Activated effector memory CD4-positive, alpha-beta T cell treated with Interleukin-2 at 50 U/mL for 16 hours (primary cell): Measurements from ENCODE around the gene PI4KB.
"Not testable (repeated sequence)": the region's sequence is repeated elsewhere in the genome, so short reads cannot be mapped to it uniquely, and the experiment has no call there.

Experiments used
- DNase-seq: peaks from one replicate; pipeline ENCODE4 v3.0.0-alpha.2; 2020

Gene PI4KB

GRCh38 chr1:151327223-151327902 lies at the start of gene PI4KB:
PI4KB (minus strand) TSS chr1:151327416; CDS start chr1:151316481, 10,935 bp downstream.
- peak; percentile 84 for DNase-seq

DNA sequence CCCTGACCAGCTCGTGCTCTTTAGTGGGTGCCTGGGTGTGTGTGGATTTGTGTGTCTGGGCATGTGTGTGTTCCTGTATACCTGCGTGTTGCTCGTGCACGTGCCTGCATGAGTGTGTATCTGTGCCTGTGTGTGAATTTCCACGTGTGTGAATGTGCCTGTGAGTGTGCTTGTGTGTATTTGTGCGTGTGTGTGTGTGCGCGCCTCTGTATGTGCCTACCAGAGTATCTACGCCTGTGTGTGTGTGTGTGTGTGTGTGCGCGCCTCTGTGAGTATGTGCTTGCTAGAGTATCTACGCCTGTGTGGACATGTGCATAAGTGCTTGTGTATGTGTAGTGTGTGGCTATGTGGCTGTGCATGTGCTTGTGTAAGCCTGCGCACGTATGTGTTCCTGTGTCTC lies 46.0 kb upstream of the PI4KB start:
- no peak for DNase-seq

- DNase-seq, result no peak
Observed at GRCh38 chr1:151372058-151372934, 45.1 kb upstream of the PI4KB start, which contains the start of gene SELENBP1. SELENBP1 (minus strand) TSS chr1:151372705; CDS start chr1:151372641, 64 bp downstream.

DNA sequence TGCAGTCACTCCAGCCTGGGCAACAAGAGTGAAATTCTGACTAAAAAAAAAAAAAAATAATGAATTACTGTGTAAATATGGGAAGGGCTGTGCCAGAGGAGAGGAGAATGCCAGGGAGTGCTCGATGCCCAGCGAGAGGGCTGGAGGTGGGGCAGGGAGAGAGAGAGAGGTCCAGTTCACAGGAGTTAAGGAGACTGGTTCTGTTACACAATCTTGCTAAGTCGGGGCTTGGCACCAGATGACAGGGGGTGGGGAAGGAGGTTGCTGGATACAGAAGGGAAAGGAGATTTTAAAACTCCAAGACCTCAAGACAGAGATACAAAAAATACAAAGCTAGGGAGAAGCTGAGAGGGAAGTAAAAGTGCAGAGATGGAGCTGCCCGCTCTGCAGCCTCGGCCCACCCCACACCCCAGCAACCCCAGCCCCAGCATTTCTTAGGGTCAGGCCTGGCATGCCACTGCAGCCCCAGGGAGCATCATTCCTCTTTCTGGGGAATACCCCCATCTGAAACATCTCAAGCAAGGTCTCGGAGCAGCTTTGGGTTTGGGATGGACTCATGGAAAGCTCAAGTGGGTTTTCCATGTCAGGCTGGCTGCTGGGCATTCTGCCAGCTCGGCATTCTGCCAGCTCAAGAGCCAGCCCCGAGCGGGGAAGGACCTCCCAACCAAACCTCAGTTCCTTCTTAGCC lies 44.3 kb upstream of the PI4KB start:
- no peak for DNase-seq

GRCh38 chr1:151370211-151370911 lies 43.1 kb upstream of the PI4KB start:
- no peak for DNase-seq

DNA sequence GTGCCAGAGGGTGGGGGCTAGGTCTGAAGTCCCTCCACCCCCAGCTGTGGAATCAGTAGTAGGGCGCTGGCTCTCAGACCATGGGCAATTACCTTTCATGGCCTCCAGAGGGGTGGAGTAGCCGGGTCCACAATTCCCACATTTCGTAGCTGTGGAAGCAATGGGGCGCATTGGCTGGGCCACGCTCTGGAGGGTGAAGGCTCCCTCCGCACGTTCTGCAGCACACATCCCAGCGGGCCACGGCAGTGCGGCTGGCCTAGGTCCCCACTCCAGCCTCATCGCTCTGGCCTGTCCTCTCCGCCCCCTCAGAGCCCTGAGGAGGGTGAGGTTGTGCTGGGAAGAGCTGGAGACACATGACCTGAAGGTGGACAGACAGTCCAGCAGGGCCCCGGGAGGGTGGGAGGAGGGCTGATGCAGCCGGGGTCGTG lies 42.4 kb upstream of the PI4KB start:
- DNase-seq, result no peak

- no peak for DNase-seq
Observed at GRCh38 chr1:151369302-151369610, 42.0 kb upstream of the PI4KB start.

GRCh38 chr1:151368393-151369301 lies 41.4 kb upstream of the PI4KB start:
- DNase-seq, result no peak

- DNase-seq, result no peak
Observed at GRCh38 chr1:151367658-151368392, 40.6 kb upstream of the PI4KB start.

DNA sequence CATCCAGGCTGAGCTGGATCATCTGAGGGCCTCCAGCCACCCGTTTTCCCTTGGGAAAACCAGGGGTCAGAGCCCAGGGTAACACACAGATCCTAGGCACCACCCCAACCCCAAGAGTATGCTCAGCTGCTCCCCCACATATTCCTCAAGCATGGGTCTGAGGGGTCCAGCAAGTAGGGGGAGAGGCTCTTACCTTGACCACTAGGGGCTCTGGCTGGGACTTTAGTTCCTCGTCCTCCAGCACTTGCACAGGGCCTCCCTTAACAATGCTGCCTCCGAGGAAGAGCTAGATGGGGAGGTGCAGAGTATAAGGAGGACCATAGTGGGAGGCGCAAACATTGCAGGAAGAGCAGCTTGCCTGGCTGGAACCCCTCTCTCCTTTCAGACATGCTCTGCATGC lies 37.8 kb upstream of the PI4KB start:
- DNase-seq, result no peak

- DNase-seq, result no peak
Observed at GRCh38 chr1:151362308-151363155, 35.3 kb upstream of the PI4KB start.

GRCh38 chr1:151361883-151362282 lies 34.7 kb upstream of the PI4KB start:
- DNase-seq, result no peak

GRCh38 chr1:151356696-151357095 lies 29.5 kb upstream of the PI4KB start:
- no peak for DNase-seq

GRCh38 chr1:151352021-151352718 lies 25.0 kb upstream of the PI4KB start:
- no peak for DNase-seq

DNA sequence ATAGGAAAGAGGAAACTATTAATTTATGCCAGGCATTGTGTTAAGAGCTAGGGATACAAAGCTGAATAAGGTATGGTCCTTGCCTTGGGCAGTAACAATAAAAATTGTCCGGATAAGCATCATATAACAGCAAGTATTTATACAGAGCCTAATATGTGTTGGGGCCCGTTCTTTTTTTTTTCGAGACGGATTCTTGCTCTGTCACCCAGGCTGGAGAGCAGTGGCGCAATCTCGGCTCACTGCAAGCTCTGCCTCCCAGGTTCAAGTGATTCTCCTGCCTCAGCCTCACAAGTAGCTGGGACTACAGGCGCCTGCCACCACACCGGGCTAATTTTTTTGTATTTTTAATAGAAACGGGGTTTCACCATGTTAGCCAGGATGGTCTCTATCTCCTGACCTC lies 23.1 kb upstream of the PI4KB start:
- not testable (repeated sequence) for DNase-seq

DNA sequence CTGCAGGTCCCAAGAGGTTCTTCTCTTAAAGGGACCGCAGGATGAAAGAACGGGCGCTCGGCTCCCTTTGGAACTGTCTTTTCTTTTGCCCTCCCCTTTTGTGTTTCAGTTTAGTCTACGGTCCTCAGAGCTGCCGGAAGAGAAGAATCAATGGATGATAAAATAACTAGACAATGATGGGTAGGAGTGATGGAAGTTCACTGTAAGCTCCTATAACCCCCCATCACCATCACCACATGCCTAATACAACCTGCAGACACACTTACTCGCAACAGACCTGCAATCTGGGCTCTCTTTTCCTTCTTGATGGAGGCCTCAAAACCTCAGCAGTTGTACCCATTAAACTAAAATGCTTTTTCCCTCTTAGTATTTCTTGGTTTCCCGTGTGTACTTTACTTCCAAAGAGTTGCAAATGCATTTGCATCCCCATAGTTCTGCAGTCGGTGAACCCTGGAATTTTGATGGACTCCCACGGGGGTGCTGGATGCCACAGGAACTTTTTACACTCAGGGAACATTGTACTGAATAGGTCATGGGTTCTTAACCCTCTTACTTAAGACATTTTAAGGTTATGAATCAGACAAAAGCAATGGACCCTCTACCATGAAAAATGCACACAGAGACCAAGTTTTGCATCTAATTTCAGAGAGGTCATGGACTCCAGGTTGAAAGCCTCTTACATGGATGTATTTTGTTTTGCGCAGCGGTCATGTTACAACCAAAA lies 20.5 kb upstream of the PI4KB start:
- DNase-seq, result no peak

DNA sequence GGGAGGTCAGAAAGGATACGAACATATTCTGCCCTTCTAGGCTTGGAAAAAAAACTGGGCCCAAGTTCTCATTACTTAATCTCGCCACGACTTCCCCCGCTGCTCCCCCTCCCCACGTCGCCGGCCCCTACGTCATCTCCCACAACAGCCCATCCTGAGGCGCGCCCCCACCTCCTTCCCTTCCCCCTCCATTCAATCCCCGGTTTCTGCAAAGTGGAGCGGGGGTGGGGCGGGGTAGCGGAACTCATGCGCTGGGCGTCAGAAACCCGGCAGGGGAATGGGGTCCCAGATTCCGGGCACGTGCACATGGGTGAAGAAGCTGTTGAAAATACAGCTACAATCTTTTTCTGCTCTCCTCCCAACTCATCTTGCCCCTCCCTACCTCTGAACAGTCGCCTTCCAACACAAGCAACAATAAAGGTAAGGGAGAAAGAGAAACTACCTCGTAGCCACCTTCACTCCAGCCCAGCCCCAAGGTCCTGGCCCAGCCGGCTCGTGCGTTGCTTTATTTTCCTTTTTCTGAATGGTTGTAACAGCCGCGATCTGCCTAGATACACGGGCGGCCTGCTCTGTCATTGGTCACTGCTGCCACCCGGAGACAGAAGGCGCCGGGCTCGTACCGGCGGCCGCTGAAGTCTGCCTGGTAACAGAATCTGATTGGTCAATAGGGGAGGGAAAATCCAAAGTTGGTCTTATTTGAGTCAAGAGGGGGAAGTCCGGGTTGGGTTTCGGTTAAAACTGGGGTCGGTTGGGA lies 19.7 kb upstream of the PI4KB start, which contains the start of gene RFX5:
TSS of gene RFX5 (minus strand) at position 484 of the 754 bp plus-strand sequence. CDS start 932 bp downstream, outside the sequence.
- peak; percentile 91 for DNase-seq
